ENCODE data around the gene UBE2N.

The UBE2N gene, protein sequence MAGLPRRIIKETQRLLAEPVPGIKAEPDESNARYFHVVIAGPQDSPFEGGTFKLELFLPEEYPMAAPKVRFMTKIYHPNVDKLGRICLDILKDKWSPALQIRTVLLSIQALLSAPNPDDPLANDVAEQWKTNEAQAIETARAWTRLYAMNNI

GRCh38 chr12:93441617-93442410, at the start of gene UBE2N:
Gene UBE2N, minus strand, starts transcription at chr12:93441947. Its CDS starts 63 bp downstream, at chr12:93441884.
- peak within 1 kb of the TSS; percentile 87 for H3K9ac ChIP-seq (ENCODE audit: low read depth, low read length)
- H3K4me1 ChIP-seq (ENCODE audit: control insufficient read depth, insufficient read depth, low read length): peaks cover 25% of the 10 kb centered on the region
- peak within 1 kb of the TSS; percentile 93 for H3K4me3 ChIP-seq (ENCODE audit: low read depth, low read length)
- no peaks in the 10 kb centered on the region for H3K9me3 ChIP-seq (ENCODE audit: control insufficient read depth, insufficient read depth, low read length)
- H3K27me3 ChIP-seq (ENCODE audit: control insufficient read depth, insufficient read depth, low read length): no peaks in the 10 kb centered on the region
- no peaks in the 10 kb centered on the region for H3K36me3 ChIP-seq (ENCODE audit: control insufficient read depth, insufficient read depth, low read length)

DNA sequence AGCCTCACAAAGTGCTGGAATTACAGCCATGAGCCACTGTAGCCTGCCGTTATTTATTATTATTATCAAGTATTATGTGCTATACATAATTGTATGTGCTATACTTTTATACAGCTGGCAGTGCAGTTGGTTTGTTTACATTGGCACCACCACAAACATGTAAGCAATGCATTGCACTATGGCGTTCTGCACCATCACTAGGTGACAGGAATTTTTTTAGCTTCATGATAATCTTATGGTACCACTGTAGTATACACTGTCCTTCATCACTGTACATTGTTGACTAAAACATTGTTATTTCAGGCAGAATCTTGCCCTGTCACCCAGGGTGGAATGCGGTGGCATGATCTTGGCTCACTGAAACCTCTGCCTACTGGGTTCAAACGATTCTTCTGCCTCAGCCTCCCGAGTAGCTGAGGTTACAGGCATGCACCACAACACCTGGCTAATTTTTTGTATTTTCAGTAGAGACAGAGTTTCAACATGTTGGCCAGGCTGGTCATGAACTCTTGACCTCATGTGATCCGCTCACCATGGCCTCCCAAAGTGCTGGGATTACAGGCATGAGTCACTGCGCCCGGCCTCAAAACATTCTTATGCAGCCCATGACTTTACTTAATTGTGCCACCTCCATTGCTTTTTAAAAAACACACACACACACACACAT, 42.7 kb upstream of the UBE2N start:
- peaks cover 42% of the 10 kb centered on the region for H3K36me3 ChIP-seq (ENCODE audit: control insufficient read depth, insufficient read depth, low read length)

DNA sequence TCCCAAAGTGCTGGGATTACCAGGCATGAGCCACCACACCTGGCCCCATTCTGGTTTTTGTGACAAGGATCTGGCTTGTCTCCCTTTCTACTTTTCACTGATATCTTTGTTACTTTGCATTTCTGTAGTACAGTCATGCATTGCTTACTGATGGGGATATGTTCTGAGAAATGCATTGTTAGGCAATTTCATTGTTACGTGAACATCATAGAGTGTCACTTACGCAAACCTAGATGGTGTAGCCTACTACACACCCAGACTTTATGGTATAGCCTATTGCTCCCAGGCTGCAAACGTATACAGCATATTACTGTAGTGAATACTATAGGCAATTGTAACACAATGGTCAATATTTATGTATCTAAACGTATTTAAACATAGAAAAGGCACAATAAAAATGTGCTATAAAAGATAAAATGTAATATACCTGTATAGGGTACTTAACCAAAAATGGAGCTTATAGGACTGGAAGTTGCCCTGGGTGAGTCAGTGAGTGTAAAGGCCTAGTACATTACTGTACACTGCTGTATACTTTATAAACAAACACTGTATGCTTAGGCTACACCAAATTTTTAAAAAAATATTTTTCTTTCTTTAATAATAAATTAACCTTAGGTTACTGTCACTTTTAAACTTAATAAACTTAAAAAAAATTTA, 41.5 kb upstream of the UBE2N start:
- no peak overlapping the region for H3K9ac ChIP-seq (ENCODE audit: low read depth, low read length)
- H3K9me3 ChIP-seq (ENCODE audit: control insufficient read depth, insufficient read depth, low read length): no peaks in the 10 kb centered on the region
- no peaks in the 10 kb centered on the region for H3K27me3 ChIP-seq (ENCODE audit: control insufficient read depth, insufficient read depth, low read length)
- H3K4me1 ChIP-seq (ENCODE audit: control insufficient read depth, insufficient read depth, low read length): no peaks in the 10 kb centered on the region
- peaks cover 42% of the 10 kb centered on the region for H3K36me3 ChIP-seq (ENCODE audit: control insufficient read depth, insufficient read depth, low read length)
- H3K4me3 ChIP-seq (ENCODE audit: low read depth, low read length): no peak overlapping the region

More for the DNA sequence above, 42.7 kb upstream of the UBE2N start:
- Histone ChIP-seq H3K4me1 (ENCODE audit: control insufficient read depth, insufficient read depth, low read length) (no peaks in the 10 kb centered on the region), H3K27me3 (ENCODE audit: control insufficient read depth, insufficient read depth, low read length) (no peaks in the 10 kb centered on the region), H3K4me3 (ENCODE audit: low read depth, low read length) (no peak overlapping the region), H3K9ac (ENCODE audit: low read depth, low read length) (no peak overlapping the region), H3K9me3 (ENCODE audit: control insufficient read depth, insufficient read depth, low read length) (no peaks in the 10 kb centered on the region)

DNA sequence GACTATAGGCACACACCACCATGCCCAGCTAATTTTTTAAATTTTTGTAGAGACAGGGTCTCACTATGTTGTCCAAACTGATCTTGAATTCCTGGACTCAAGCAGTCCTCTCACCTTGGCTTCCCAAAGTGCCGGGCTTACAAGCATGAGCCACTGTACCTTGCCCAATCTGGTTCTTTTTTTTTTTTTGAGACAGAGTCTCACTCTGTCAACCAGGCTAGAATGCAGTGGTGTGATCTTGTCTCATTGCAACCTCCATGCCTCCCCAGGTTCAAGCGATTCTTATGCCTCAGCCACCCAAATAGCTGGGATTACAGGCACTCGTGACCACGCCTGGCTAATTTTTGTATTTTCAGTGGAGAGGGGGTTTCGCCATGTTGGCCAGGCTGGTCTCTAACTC, 41.0 kb upstream of the UBE2N start:
- H3K9me3 ChIP-seq (ENCODE audit: control insufficient read depth, insufficient read depth, low read length): no peaks in the 10 kb centered on the region
- H3K4me1 ChIP-seq (ENCODE audit: control insufficient read depth, insufficient read depth, low read length): no peaks in the 10 kb centered on the region
- H3K9ac ChIP-seq (ENCODE audit: low read depth, low read length): no peak overlapping the region
- H3K27me3 ChIP-seq (ENCODE audit: control insufficient read depth, insufficient read depth, low read length): no peaks in the 10 kb centered on the region
- H3K36me3 ChIP-seq (ENCODE audit: control insufficient read depth, insufficient read depth, low read length): peaks cover 40% of the 10 kb centered on the region
- no peak overlapping the region for H3K4me3 ChIP-seq (ENCODE audit: low read depth, low read length)

DNA sequence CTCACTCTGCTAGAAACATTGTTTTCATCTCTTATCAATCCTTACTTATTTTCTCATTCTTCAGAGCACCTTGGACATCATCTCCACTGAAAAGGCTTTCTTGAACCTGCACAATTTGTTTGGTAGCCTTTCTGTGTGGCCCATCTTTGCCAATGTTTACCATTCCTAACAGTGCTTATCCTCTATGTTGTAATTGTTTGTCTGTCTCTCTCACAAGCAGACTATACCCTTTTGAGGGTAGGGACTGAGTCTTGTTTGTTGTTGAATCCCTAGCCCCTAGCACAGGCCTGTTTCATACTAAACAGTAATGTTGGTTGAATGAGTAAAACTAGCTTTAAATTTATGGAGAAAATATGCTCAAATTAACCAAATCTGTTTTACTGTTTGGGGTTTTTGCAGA, 34.8 kb upstream of the UBE2N start:
- Histone ChIP-seq H3K9me3 (ENCODE audit: control insufficient read depth, insufficient read depth, low read length) (no peaks in the 10 kb centered on the region), H3K9ac (ENCODE audit: low read depth, low read length) (no peak overlapping the region), H3K27me3 (ENCODE audit: control insufficient read depth, insufficient read depth, low read length) (no peaks in the 10 kb centered on the region), H3K4me3 (ENCODE audit: low read depth, low read length) (no peak overlapping the region), H3K36me3 (ENCODE audit: control insufficient read depth, insufficient read depth, low read length) (peaks cover 18% of the 10 kb centered on the region), H3K4me1 (ENCODE audit: control insufficient read depth, insufficient read depth, low read length) (no peaks in the 10 kb centered on the region)

DNA sequence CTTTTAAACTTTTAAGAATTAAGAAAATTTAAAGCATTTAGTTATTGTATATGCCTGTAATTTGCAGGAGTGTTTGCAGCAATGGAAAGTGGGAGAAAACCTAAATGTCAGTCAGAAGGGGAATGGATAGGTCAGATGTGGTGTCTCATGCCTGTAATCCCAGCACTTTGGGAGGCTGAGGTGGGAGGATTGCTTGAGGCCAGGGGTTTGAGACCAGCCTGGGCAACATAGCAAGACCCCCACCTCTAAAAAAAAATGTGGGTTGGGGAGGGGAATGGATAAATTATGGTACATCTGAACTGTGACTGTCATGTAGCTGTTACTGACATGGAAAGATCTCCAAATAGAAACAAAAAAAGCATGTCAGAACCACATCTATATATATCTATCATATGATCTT, 27.6 kb upstream of the UBE2N start:
- Histone ChIP-seq H3K4me1 (ENCODE audit: control insufficient read depth, insufficient read depth, low read length) (no peaks in the 10 kb centered on the region), H3K27me3 (ENCODE audit: control insufficient read depth, insufficient read depth, low read length) (no peaks in the 10 kb centered on the region), H3K9ac (ENCODE audit: low read depth, low read length) (no peak overlapping the region), H3K9me3 (ENCODE audit: control insufficient read depth, insufficient read depth, low read length) (no peaks in the 10 kb centered on the region), H3K36me3 (ENCODE audit: control insufficient read depth, insufficient read depth, low read length) (peaks cover 3% of the 10 kb centered on the region), H3K4me3 (ENCODE audit: low read depth, low read length) (no peak overlapping the region)

GRCh38 chr12:93468008-93468371, 26.2 kb upstream of the UBE2N start:
- H3K9ac ChIP-seq (ENCODE audit: low read depth, low read length): peak overlapping the region; percentile 99
- H3K9me3 ChIP-seq (ENCODE audit: control insufficient read depth, insufficient read depth, low read length): no peaks in the 10 kb centered on the region
- no peaks in the 10 kb centered on the region for H3K27me3 ChIP-seq (ENCODE audit: control insufficient read depth, insufficient read depth, low read length)
- H3K36me3 ChIP-seq (ENCODE audit: control insufficient read depth, insufficient read depth, low read length): peaks cover 3% of the 10 kb centered on the region
- no peaks in the 10 kb centered on the region for H3K4me1 ChIP-seq (ENCODE audit: control insufficient read depth, insufficient read depth, low read length)
- H3K4me3 ChIP-seq (ENCODE audit: low read depth, low read length): peak overlapping the region; percentile 99

DNA sequence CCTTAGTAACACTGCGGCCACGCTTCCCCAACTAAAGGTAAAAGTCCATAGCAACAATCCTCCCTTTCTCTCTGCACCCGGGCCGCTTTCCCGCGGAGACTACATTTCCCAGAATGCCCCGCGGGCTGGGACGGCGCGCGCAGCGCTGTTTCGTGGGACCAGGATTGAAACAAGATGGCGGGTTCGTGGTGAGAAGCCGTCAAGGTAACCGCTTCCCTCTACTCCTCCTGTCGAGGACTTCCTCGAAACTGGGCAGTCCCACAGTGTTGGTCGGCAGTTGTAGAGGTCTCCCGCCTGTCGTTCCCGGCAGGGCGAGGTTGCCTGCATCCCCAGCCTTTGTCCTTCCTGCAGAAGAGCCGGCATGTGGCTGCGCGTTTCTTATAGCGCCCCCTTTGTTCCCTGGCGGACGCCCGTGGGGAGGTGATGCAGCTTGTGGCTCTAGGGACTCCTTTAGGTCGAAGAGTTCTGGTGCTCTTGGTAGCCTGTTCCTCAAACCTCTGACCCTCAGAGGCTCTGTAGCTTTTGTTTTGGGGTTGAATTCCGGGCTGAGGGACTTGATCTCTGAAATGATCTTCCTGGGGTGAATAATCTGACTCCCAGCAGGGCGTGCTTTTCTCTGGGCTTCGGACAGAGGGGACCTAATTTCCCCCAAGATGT, 25.7 kb upstream of the UBE2N start, which contains the start of gene MRPL42:
TSS of gene MRPL42 (plus strand) at position 164 of the 657 bp plus-strand sequence. CDS start 1,772 bp downstream, outside the sequence.
- Histone ChIP-seq H3K4me1 (ENCODE audit: control insufficient read depth, insufficient read depth, low read length) (no peaks in the 10 kb centered on the region), H3K27me3 (ENCODE audit: control insufficient read depth, insufficient read depth, low read length) (no peaks in the 10 kb centered on the region), H3K36me3 (ENCODE audit: control insufficient read depth, insufficient read depth, low read length) (peaks cover 3% of the 10 kb centered on the region), H3K4me3 (ENCODE audit: low read depth, low read length) (peak within 1 kb of the TSS; percentile 99), H3K9me3 (ENCODE audit: control insufficient read depth, insufficient read depth, low read length) (no peaks in the 10 kb centered on the region), H3K9ac (ENCODE audit: low read depth, low read length) (peak within 1 kb of the TSS; percentile 99)

DNA sequence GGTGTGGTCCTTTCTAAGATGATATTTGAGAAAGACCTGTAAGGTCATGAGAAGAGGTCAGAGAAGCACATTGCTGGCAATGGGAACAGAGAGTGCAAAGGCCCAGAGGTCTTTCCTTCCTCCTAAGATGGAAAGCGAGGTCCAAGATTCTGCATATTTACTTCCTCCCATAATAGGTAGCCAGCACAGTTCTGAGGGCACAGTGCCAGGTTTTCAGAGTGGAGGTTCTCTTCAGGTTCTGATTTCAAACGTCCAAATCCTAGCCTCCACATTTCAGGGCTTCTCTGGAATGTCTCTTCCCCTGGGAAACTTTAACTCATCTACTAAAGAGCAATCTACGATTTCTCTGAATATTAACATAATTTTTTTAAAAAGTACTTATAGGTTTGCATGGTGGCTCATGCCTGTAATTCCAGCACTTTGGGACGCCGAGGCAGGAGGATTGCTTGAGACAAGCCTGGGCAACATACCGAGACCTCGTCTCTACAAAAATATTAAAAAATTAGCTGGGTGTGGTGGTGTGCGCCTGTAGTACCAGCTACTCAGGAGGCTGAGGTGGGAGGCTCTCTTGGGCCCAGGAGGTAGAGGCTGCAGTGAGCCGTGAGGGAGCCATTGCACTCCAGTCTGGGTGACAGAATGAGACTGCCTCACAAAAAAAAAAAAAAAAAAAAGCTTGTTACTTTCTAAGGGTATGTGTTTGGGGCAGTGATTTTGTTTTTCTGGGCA, 25.0 kb upstream of the UBE2N start:
- peaks cover 3% of the 10 kb centered on the region for H3K36me3 ChIP-seq (ENCODE audit: control insufficient read depth, insufficient read depth, low read length)
- H3K9me3 ChIP-seq (ENCODE audit: control insufficient read depth, insufficient read depth, low read length): no peaks in the 10 kb centered on the region
- H3K4me1 ChIP-seq (ENCODE audit: control insufficient read depth, insufficient read depth, low read length): no peaks in the 10 kb centered on the region
- H3K27me3 ChIP-seq (ENCODE audit: control insufficient read depth, insufficient read depth, low read length): no peaks in the 10 kb centered on the region
- H3K9ac ChIP-seq (ENCODE audit: low read depth, low read length): no peak overlapping the region
- peak overlapping the region; percentile 99 for H3K4me3 ChIP-seq (ENCODE audit: low read depth, low read length)

DNA sequence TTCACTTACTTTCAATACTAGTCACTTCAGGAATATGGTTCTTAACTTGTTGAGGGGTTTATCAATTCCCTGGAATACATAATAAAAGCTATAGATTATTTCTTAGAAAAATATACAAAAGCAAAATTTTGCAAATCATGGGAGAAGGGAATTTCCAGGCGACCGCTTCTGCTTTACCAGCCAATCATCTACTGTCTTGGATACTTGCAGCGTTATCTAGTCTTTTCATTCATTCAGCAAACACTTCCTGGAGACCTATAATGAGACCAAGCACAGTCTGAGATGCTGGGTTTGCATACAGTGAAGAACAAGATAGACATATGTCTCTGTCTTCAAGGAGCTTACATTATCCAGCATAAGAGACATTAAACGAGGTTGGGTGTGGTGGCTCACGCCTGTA, 24.1 kb upstream of the UBE2N start:
- H3K9ac ChIP-seq (ENCODE audit: low read depth, low read length): no peak overlapping the region
- H3K27me3 ChIP-seq (ENCODE audit: control insufficient read depth, insufficient read depth, low read length): no peaks in the 10 kb centered on the region
- no peaks in the 10 kb centered on the region for H3K4me1 ChIP-seq (ENCODE audit: control insufficient read depth, insufficient read depth, low read length)
- no peak overlapping the region for H3K4me3 ChIP-seq (ENCODE audit: low read depth, low read length)
- H3K36me3 ChIP-seq (ENCODE audit: control insufficient read depth, insufficient read depth, low read length): peaks cover 3% of the 10 kb centered on the region
- H3K9me3 ChIP-seq (ENCODE audit: control insufficient read depth, insufficient read depth, low read length): no peaks in the 10 kb centered on the region

GRCh38 chr12:93461503-93461902, 19.8 kb upstream of the UBE2N start:
- Histone ChIP-seq H3K27me3 (ENCODE audit: control insufficient read depth, insufficient read depth, low read length) (no peaks in the 10 kb centered on the region), H3K9me3 (ENCODE audit: control insufficient read depth, insufficient read depth, low read length) (no peaks in the 10 kb centered on the region), H3K4me3 (ENCODE audit: low read depth, low read length) (no peak overlapping the region), H3K9ac (ENCODE audit: low read depth, low read length) (no peak overlapping the region), H3K4me1 (ENCODE audit: control insufficient read depth, insufficient read depth, low read length) (no peaks in the 10 kb centered on the region), H3K36me3 (ENCODE audit: control insufficient read depth, insufficient read depth, low read length) (no peaks in the 10 kb centered on the region)

Data from iPS-15b (cell line).